ENCODE data around the gene ARHGAP15. TPM values are rescaled to one million over a fixed set of nuclear protein-coding genes. Genes with fewer than 3 reads are reported as not detected.

Gene ARHGAP15
- total and polyA plus RNA-seq, 2 experiments from 2014 or later, result not detected

DNA sequence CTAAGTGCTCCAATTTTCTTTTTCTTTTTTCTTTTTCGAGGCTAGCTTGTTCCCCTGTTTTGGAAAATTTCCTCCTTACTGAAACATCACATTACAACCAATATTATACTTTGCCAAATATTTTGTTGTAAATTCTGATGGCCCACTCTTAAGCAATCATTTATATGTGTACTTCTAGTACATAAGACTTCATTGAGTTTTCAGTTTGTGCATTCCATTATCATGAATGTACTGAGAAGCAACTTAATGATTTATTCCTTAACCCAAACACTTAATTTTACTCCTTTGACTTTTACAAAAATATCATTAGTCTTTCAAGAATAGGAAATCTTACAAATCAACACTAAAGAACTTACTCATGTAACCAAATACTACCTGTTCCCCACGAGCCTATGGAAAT is 242.4 kb downstream of the ARHGAP15 start:
- in situ Hi-C loops (cut with MboI), result no loop called here
- Histone ChIP-seq H3K9ac (no peak overlapping the region), H3K4me2 (ENCODE audit: unreplicated experiment) (no peak overlapping the region), H2AFZ (no peak overlapping the region), H3K27me3 (replicated peaks; ENCODE audit: insufficient read depth) (no peaks in the 10 kb centered on the region), H3K36me3 (ENCODE audit: low read depth) (no peaks in the 10 kb centered on the region), H4K20me1 (ENCODE audit: insufficient read depth) (no peaks in the 10 kb centered on the region), H3K9me3 (ENCODE audit: low read depth) (no peaks in the 10 kb centered on the region), H3F3A (ENCODE audit: insufficient read depth) (no peaks in the 10 kb centered on the region), H3K79me2 (ENCODE audit: insufficient read depth) (no peaks in the 10 kb centered on the region), H3K4me3 (no peak overlapping the region), H3K27ac (no peak overlapping the region), H3K4me1 (ENCODE audit: insufficient read depth) (no peaks in the 10 kb centered on the region), H3K9me2 (ENCODE audit: insufficient read depth) (no peaks in the 10 kb centered on the region)
- TF ChIP-seq EZH2phosphoT487 (IDR thresholded peaks at IDR 0.05; ENCODE audit: insufficient read depth, low read depth), result no peak
- TF ChIP-seq EZH2 (IDR thresholded peaks at IDR 0.05; ENCODE audit: insufficient read depth, poor library complexity, severe bottlenecking), result no peak
- WGBS, 2 experiments (ENCODE audit: low coverage in 1 of 2, low lambda C conversion rate in 2 of 2, missing lambda C conversion rate in 2 of 2), result 26 to 30% methylated on average over 2 of the region's 2 CpGs
- DNase-seq, result no peak

DNA sequence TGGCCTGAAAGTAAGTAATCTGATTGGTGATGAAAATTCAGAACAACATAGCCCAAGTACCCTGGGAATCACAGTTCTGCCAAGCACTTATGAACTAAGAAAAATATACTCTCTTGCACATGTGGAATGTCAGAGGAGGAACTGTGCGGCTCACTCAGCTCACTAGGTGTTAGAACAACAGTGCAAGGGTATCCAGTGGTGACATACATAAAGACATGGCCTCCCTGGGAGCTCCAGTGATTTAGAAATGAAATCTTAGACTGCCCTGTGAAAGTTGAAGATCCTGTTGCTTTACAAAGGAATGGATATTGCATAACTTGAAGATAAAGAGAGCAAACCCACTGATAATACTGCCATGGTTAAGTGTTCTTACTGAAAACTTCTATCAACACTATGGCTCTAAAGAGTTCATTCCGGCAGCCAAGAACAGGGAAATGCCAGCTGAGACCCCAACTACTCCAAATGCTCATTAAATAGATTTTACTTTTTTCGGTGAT is 246.2 kb downstream of the ARHGAP15 start:
- Histone ChIP-seq H3K79me2 (ENCODE audit: insufficient read depth) (no peaks in the 10 kb centered on the region), H3F3A (ENCODE audit: insufficient read depth) (no peaks in the 10 kb centered on the region), H2AFZ (no peak overlapping the region), H3K4me2 (ENCODE audit: unreplicated experiment) (no peak overlapping the region), H3K27ac (no peak overlapping the region), H3K27me3 (replicated peaks; ENCODE audit: insufficient read depth) (no peaks in the 10 kb centered on the region), H4K20me1 (ENCODE audit: insufficient read depth) (no peaks in the 10 kb centered on the region), H3K9me3 (ENCODE audit: low read depth) (no peaks in the 10 kb centered on the region), H3K4me3 (no peak overlapping the region), H3K4me1 (ENCODE audit: insufficient read depth) (no peaks in the 10 kb centered on the region), H3K9ac (no peak overlapping the region), H3K36me3 (ENCODE audit: low read depth) (no peaks in the 10 kb centered on the region), H3K9me2 (ENCODE audit: insufficient read depth) (no peaks in the 10 kb centered on the region)
- in situ Hi-C loops (cut with MboI), result no loop called here
- no peak for TF ChIP-seq EZH2 (IDR thresholded peaks at IDR 0.05; ENCODE audit: insufficient read depth, poor library complexity, severe bottlenecking)
- TF ChIP-seq EZH2phosphoT487 (IDR thresholded peaks at IDR 0.05; ENCODE audit: insufficient read depth, low read depth), result no peak
- WGBS, 2 experiments (ENCODE audit: low coverage in 1 of 2, low lambda C conversion rate in 2 of 2, missing lambda C conversion rate in 2 of 2), result 70 to 78% methylated on average over 3 of the region's 3 CpGs
- no peak for DNase-seq

DNA sequence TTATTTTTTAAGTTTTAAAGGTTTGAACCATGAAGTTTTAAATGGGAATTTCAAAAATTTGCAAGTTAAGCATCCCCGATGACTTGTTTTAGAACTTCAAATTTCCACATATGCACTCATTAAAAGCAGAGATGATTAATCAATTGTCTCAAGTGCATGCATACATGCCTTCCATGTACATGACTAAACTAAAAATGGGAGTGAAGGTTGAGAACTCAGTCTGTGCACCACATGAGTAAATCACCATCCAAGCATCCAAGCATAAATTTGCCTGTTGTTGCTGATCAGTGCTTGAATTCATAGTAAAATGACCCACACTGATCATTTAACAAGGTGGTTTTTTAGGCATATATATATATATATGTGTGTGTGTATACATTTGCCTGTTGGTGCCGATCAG is 249.8 kb downstream of the ARHGAP15 start:
- no peak for DNase-seq

DNA sequence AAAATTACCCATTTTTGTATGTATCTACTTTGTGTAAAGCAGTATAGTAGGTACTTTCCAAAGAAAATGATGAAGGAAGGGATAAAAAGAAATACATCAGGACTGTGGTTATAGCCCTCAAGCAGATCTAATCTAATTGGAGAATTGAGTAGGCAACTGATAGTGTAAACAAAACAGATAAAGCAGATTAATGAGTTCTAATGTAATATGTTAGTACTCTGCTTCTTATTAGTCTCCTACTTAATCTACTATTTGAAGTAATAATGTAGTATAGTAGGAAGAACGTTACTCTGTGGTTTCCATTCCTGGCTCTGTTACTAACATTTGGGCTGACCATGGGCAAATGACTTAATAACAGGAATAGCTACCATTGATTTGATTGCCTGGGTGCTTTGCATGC is 250.7 kb downstream of the ARHGAP15 start:
- H2AFZ ChIP-seq, result no peak overlapping the region
- H3K9me2 ChIP-seq (ENCODE audit: insufficient read depth), result no peaks in the 10 kb centered on the region
- H3K9me3 ChIP-seq (ENCODE audit: low read depth), result no peaks in the 10 kb centered on the region
- no peak overlapping the region for H3K9ac ChIP-seq
- H3K4me1 ChIP-seq (ENCODE audit: insufficient read depth), result no peaks in the 10 kb centered on the region
- no peak overlapping the region for H3K27ac ChIP-seq
- no peak overlapping the region for H3K4me3 ChIP-seq
- 27 to 63% methylated on average over 1 of the region's 1 CpG for WGBS, 2 experiments (ENCODE audit: low coverage in 1 of 2, low lambda C conversion rate in 2 of 2, missing lambda C conversion rate in 2 of 2)
- no peaks in the 10 kb centered on the region for H3F3A ChIP-seq (ENCODE audit: insufficient read depth)
- no peaks in the 10 kb centered on the region for H3K36me3 ChIP-seq (ENCODE audit: low read depth)
- no peaks in the 10 kb centered on the region for H3K27me3 ChIP-seq (replicated peaks; ENCODE audit: insufficient read depth)
- in situ Hi-C loops (cut with MboI), result no loop called here
- DNase-seq, result no peak
- no peaks in the 10 kb centered on the region for H3K79me2 ChIP-seq (ENCODE audit: insufficient read depth)
- H3K4me2 ChIP-seq (ENCODE audit: unreplicated experiment), result no peak overlapping the region
- no peak for TF ChIP-seq EZH2phosphoT487 (IDR thresholded peaks at IDR 0.05; ENCODE audit: insufficient read depth, low read depth)
- TF ChIP-seq EZH2 (IDR thresholded peaks at IDR 0.05; ENCODE audit: insufficient read depth, poor library complexity, severe bottlenecking), result no peak
- H4K20me1 ChIP-seq (ENCODE audit: insufficient read depth), result no peaks in the 10 kb centered on the region

More for the DNA sequence above, 249.8 kb downstream of the ARHGAP15 start:
- in situ Hi-C loops (cut with MboI), result no loop called here
- no peaks in the 10 kb centered on the region for H3K4me1 ChIP-seq (ENCODE audit: insufficient read depth)
- no peaks in the 10 kb centered on the region for H3F3A ChIP-seq (ENCODE audit: insufficient read depth)
- no peak for TF ChIP-seq EZH2phosphoT487 (IDR thresholded peaks at IDR 0.05; ENCODE audit: insufficient read depth, low read depth)
- TF ChIP-seq EZH2 (IDR thresholded peaks at IDR 0.05; ENCODE audit: insufficient read depth, poor library complexity, severe bottlenecking), result no peak
- H3K79me2 ChIP-seq (ENCODE audit: insufficient read depth), result no peaks in the 10 kb centered on the region
- H3K27me3 ChIP-seq (replicated peaks; ENCODE audit: insufficient read depth), result no peaks in the 10 kb centered on the region
- no peak overlapping the region for H3K9ac ChIP-seq
- no peaks in the 10 kb centered on the region for H3K9me2 ChIP-seq (ENCODE audit: insufficient read depth)
- H2AFZ ChIP-seq, result no peak overlapping the region
- no peaks in the 10 kb centered on the region for H3K9me3 ChIP-seq (ENCODE audit: low read depth)
- H3K4me2 ChIP-seq (ENCODE audit: unreplicated experiment), result no peak overlapping the region
- no peaks in the 10 kb centered on the region for H4K20me1 ChIP-seq (ENCODE audit: insufficient read depth)
- H3K36me3 ChIP-seq (ENCODE audit: low read depth), result no peaks in the 10 kb centered on the region
- H3K4me3 ChIP-seq, result no peak overlapping the region
- 87 to 94% methylated on average over 2 of the region's 2 CpGs for WGBS, 2 experiments (ENCODE audit: low coverage in 1 of 2, low lambda C conversion rate in 2 of 2, missing lambda C conversion rate in 2 of 2)
- no peak overlapping the region for H3K27ac ChIP-seq

DNA sequence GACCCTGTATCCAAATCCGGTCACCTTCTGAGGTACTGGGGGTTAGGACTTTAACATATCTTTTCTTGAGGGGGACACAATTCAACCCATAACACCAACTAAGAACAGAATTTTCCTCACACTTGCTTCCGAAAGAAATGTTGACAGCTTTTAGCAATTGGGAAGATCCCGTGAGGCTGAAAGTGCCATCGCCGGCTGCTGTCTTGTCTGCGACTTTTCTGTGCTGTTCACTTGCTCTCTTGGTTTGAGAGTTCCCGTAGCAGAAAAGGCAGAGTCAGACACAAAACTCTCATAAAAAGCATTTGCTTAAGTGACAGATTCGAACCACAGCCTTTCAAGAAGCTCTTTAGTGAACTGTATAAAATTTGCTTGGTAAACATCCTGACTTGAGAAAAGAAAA is 253.4 kb downstream of the ARHGAP15 start:
- H3K4me1 ChIP-seq (ENCODE audit: insufficient read depth), result no peaks in the 10 kb centered on the region
- H3F3A ChIP-seq (ENCODE audit: insufficient read depth), result no peaks in the 10 kb centered on the region
- H3K79me2 ChIP-seq (ENCODE audit: insufficient read depth), result no peaks in the 10 kb centered on the region
- H3K4me2 ChIP-seq (ENCODE audit: unreplicated experiment), result no peak overlapping the region
- in situ Hi-C loops (cut with MboI), result no loop called here
- H2AFZ ChIP-seq, result no peak overlapping the region
- no peak overlapping the region for H3K9ac ChIP-seq
- 77 to 81% methylated on average over 8 of the region's 8 CpGs for WGBS, 2 experiments (ENCODE audit: low coverage in 1 of 2, low lambda C conversion rate in 2 of 2, missing lambda C conversion rate in 2 of 2)
- H3K9me3 ChIP-seq (ENCODE audit: low read depth), result no peaks in the 10 kb centered on the region
- no peak for DNase-seq
- no peak overlapping the region for H3K27ac ChIP-seq
- H3K36me3 ChIP-seq (ENCODE audit: low read depth), result no peaks in the 10 kb centered on the region
- H3K9me2 ChIP-seq (ENCODE audit: insufficient read depth), result no peaks in the 10 kb centered on the region
- H3K4me3 ChIP-seq, result no peak overlapping the region
- H4K20me1 ChIP-seq (ENCODE audit: insufficient read depth), result no peaks in the 10 kb centered on the region
- no peaks in the 10 kb centered on the region for H3K27me3 ChIP-seq (replicated peaks; ENCODE audit: insufficient read depth)
- TF ChIP-seq EZH2 (IDR thresholded peaks at IDR 0.05; ENCODE audit: insufficient read depth, poor library complexity, severe bottlenecking) (no peak), EZH2phosphoT487 (IDR thresholded peaks at IDR 0.05; ENCODE audit: insufficient read depth, low read depth) (no peak)
